Activated naive CD4-positive, alpha-beta T cell (primary cell): Measurements from ENCODE around the gene ATXN1.

Experiments
- DNase-seq, 4 experiments: peaks; one replicate each; lab custom pipeline; 2025; lab: John Stamatoyannopoulos, UW

ATXN1 gene

DNA sequence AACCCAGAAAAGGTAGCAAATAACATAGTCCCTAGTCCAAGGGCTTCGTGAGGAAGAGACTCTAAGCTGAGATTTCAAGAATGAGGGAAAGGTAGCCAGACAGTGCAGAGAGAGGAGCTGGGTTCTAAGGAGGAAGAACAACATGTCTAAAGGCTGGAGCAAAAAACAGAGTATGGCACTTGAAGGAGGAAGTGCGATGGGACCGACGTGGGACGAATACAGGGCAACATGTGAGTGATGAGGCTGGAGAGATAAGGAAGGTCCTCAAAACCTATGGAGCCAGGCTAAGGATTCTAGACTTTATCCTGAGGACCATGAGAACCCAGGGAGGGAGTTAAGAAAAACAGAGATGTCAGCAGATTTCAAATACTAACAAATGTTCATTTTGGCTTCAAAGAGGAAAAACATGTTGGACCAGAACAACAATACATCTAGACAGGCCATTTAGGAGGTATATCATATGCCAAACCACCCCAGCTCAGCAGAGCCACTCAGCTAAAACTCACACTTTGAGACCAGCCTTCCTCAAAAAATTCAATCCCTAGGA is 17.5 kb downstream of the ATXN1 start:
- DNase-seq: no peak

DNA sequence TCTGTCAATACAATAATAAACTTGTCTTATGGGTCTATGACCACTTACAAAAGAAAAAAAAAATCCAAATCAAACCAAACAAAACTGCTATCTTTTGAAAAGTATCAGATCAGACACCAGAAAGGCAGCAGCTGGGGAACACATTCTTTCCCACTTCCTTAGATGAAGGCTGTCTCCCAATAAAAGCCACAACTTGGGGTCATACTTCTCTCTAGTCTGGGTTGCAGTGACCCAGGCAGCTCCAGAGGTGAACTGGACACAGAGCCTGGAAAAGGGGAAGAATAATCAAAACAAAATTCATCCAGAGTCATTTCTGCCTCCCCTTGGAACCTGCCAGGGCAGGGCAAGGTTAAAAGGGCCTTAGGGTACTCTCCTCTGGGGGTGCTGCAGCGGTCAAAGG is 19.1 kb downstream of the ATXN1 start:
- no peak for DNase-seq

DNA sequence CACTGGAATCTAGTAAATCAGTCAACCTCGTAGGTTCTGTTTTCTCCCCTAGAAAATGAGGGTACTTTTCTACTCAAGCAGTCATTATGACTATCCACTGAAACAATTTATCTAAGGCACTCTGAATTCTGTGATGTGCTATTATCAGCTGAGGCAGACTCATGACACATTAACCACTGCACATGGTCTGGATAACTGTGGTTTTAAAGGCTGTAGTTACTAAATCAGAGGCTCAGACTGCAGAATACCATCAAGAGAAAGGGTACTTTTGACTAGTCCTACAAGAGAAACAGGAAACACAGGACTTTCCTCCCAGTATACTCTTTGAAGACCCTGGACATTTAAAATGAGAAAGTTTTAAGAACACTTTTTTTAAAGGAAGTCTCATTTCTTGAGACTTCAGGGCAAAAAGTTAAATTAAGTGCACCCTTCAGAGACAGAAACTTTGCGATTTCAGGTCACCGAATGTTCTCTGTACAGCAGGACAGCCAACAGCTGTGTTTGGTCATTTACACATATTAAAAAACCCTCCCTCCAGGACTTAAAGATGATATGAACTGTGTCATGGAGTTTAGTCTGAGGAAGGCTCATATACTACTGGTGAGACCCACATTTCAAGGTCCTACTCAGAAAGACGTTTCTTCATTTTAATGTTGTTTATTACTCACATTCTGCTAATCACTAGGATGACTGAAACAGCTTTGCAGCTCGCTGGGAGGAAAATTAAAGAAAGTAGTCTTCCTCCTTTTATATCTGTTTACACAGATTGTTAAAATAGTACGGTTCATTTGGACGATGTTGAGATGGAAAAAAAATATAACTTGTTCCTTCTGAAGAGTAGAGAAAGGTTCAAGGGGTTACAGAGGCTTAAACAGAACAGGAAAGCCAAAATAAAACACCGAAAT is 19.9 kb downstream of the ATXN1 start:
- DNase-seq: no peak

- DNase-seq: no peak
These were observed 21.2 kb downstream of the ATXN1 start for GRCh38 chr6:16740097-16740496.

- no peak for DNase-seq
These were observed 21.9 kb downstream of the ATXN1 start for GRCh38 chr6:16739329-16739801.

GRCh38 chr6:16737925-16738324 is 23.3 kb downstream of the ATXN1 start:
- DNase-seq: no peak

- no peak for DNase-seq
These were observed 24.1 kb downstream of the ATXN1 start for GRCh38 chr6:16736856-16737775.

GRCh38 chr6:16735014-16735413 is 26.2 kb downstream of the ATXN1 start:
- no peak for DNase-seq

DNA sequence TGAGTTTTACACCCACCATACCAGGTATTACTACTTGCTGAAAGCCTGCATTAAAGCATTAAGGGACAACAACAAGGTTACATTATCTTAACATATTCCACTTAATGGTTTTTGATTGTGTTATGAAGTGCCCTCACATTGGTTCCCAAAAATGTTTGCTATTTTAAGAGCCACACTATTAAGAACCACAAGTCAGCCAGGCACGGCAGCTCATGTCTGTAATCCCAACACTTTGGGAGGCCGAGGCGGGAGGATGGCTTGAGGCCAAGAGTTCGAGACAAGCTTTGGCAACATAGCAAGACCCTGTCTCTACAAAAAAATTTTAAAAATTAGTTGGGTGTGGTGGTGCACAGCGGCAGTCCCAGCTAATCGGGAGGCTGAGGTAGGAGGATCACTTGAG is 28.2 kb downstream of the ATXN1 start:
- no peak for DNase-seq

GRCh38 chr6:16731478-16732051 is 29.7 kb downstream of the ATXN1 start:
- no peak for DNase-seq

GRCh38 chr6:16730738-16731477 is 30.4 kb downstream of the ATXN1 start:
- DNase-seq: no peak

- DNase-seq: no peak
These were observed 31.5 kb downstream of the ATXN1 start for GRCh38 chr6:16729744-16730143.

DNA sequence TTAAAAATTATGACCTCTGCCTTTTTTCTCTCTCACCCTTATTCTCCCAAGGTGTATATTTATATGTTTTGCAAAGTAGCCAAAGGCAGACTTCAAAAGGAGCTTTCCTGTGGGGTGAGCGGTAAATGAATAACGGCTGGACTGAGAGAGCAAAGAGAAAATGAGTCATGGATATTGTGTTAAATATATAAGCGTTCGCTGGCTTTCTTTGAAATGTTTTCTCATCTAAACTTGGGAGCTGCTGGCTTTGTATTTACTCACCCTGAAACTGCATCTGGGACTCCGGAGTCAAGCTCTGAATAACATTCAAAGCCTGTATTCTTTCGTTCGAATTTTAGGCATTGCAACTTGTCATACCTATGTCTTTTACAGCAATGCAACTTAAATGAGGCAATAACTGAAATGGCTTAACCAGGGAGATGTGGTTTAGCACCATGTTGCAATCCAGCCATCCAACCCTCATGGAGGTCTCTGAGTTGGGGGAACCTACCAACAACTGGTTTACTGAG is 32.0 kb downstream of the ATXN1 start:
- no peak for DNase-seq

DNA sequence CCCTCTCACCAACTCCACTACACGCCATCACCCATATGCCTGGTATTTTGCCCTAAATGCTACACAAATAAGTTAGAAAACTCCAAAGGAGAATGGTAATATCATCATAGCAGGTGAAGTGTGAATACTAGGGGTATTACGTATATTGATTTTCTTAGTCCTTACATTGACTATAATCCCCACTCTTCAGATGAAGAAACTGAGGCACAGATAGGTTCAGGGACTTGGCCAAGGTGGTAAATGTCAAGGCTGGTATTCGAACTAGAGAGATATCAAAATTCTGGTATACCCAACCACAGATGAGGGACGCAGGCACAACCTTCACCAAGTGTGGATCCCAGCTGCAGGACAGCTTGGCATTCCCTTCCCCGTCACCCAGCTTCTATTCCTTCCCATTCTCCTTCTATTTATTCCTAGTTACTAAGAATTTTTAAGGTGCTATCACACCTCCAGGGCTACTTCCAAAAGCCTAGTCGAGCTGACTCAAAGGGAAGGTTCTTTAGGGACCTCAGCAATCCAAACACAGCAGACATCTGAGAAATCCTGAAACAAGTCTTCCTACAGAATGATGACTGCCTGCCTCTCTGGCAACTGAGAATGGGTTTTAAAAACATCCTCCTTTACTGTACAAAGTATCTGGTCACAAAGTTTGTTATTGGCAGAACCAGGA is 32.6 kb downstream of the ATXN1 start:
- no peak for DNase-seq

DNA sequence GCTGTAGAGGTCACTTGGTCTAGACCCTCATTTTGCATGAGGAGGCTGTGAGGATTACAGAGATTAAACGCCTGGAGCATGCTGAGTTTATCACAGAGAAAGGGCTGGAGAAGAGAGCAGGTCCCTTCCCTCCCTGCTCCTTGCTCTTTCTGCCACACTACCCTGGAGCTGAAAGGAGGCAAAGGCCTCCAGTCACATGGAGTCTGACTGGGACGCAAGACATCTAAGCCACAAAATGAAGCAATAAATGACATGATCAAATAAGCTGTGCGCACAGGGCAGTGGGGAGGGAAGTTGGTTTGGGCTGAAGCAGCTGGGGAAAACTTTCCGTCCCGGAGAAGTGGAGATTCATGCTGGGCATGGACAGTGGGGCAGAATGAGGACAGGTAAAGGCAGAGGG is 33.3 kb downstream of the ATXN1 start:
- no peak for DNase-seq

DNA sequence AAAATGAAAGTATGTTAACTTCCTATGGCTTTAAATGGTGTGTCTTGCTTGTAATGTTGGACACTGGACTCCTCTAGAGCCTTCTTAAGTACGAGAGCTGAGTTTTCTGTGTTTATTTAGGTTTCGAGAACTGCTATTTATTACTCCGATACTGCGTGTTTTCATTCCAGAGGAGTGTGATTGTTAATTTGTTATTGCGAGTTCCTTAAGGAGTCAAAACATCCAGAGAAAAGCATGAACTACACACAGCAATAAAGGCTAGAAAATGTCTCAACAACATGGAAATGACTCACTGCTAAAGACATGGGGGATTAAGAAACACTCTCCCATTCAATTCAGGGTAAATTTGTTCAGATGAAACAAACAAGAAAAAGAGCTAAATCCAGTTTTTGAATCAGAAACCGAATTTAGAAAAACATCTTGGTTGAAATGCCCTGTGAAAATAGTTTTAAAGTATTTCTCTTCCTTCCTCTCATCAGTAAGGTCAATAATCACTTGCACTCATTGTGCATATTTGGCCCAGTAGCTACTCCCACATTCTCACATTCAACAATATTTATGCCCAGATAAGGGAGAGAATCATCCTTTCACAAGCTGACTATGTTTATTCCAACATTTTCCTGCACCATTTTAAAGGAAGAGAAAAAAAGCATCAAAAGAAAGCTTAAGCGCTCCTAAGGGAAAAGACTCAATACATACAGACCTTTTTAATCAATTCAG is 36.0 kb downstream of the ATXN1 start:
- DNase-seq: no peak

- no peak for DNase-seq
These were observed 37.4 kb downstream of the ATXN1 start for GRCh38 chr6:16723826-16724225.

DNA sequence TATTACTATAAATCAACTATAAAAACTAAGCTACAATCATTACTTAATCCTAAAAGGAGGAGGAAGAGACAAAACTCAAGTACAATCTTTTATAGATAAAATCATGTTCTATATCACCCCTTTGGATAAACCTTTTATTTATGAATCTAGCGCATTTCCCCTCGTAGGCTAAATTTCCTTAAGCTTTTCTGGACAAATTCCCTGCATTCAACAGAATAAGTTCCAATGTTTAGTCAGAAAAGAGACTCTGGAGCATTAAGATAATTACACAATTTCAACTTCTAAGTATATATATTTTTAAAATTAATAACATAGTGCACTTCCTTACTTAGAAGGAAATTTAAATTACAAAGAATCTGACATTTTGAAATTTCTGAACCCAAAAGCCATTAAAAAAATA is 37.9 kb downstream of the ATXN1 start:
- no peak for DNase-seq

- DNase-seq: no peak
These were observed 38.6 kb downstream of the ATXN1 start for GRCh38 chr6:16722630-16723029.

GRCh38 chr6:16721977-16722376 is 39.3 kb downstream of the ATXN1 start:
- no peak for DNase-seq
